HG02798 (cell line): ENCODE measurements around the gene TP53I3.
"Not testable (repeated sequence)": the region's sequence is repeated elsewhere in the genome, so short reads cannot be mapped to it uniquely, and the experiment has no call there.

Experiments
- ATAC-seq: cut with Tn5 transposase; IDR thresholded peaks from one replicate; pipeline ENCODE4 v1.9.1; 2021; ENCODE audit warnings: mild to moderate bottlenecking; ENCODE audit not compliant: unreplicated experiment, poor library complexity

TP53I3 gene

DNA sequence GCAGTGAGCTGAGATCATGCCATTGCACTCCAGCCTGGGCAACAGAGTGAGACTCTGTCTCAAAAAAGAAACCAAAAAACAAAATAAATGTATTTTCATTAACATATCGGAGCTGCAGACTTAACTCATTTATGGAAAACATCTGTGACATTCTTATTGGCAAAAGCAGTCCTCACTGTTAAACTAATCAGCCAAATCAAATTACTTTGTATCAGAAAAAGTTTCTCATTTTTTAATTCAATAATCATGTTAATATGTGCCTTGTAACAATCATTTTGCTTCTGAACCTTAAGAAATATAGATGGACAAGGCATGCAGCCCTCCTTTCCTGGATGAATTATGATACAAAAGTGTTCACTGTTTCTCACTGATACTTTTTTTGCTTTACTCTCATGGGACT is 18.0 kb upstream of the TP53I3 start:
- ATAC-seq, result no peak

DNA sequence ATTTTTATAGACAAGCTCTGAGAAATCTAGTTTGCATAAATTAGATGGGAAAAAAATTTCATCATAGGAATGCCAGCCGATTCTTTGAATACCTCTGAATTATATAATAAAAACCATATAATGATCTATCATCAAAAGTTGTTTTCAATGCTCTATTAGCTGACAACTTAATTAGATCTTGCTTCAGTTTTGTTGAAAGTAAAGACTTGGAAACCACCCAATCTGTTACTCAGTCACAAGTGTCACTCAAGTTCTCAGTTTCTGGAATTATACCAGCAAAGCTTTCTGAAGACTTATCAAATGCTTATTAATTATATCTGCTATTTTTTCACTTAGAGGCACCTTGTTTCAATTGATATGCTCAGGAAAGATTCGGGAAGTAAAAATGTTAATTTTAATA is 17.4 kb upstream of the TP53I3 start:
- ATAC-seq, result no peak

DNA sequence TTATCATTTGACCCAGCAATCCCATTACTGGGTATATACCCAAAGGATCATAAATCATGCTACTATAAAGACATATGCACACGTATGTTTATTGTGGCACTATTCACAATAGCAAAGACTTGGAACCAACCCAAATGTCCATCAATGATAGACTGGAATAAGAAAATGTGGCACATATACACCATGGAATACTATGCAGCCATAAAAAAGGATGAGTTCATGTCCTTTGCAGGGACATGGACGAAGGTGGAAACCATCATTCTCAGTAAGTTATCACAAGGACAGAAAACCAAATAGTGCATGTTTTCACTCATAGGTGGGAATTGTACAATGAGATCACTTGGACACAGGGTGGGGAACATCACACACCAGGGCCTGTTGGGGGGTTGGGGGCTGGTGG is 16.1 kb upstream of the TP53I3 start:
- ATAC-seq, result not testable (repeated sequence)

DNA sequence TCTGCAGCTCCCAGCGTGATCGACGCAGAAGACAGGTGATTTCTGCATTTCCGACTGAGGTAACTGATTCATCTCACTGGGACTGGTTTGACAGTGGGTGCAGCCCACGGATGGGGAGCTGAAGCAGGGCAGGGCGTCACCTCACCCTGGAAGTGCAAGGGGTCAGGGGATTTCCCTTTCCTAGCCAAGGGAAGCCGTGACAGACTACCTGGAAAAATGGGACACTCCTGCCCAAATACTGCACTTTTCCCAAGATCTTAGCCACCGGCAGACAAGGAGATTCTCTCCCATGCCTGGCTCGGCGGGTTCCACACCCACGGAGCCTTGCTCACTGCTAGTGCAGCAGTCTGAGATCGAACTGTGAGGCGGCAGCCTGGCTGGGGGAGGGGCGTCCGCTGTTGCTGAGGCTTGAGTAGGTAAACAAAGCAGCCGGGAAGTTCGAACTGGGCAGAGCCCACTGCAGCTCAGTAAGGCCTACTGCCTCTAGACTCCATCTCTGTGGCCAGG is 10.6 kb upstream of the TP53I3 start:
- not testable (repeated sequence) for ATAC-seq

DNA sequence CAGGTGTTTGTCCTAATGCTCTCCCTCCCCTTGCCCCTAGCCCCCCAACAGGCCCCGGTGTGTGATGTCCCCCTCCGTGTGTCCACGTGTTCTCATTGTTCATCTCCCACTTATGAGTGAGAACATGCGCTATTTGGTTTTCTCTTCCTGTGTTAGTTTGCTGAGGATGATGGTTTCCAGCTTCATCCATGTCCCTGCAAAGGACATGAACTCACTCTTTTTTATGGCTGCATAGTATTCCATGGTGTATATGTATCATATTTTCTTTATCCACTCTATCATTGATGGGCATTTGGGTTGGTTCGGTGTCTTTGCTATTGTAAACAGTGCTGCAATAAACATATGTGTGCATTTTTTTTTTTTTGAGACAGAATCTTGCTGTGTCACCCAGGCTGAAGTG is 8.6 kb upstream of the TP53I3 start:
- ATAC-seq, result not testable (repeated sequence)

DNA sequence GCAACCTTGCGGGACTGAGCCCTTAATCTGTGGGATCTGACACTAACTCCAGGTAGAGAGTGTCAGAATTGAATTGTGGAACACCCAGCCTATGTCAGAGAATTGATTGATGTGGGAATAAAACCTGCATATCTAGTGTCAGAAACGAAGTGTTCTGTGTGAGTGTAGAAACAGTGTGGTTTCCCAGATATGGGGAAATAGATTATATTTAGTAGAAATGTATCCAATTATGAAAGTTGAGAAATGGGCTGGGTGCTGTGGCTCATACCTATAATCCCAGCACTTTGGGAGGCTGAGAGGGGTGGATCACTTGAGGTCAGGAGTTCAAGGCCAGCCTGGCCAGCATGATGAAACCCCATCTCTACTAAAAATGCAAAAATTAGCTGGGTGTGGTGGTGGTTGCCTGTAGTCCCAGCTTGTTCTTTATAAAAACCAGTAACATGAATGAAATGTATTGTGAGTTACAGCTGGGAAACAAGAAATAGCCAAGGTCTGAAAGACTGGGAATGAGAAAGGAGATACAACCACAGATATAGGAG is 4.3 kb upstream of the TP53I3 start:
- ATAC-seq, result no peak

DNA sequence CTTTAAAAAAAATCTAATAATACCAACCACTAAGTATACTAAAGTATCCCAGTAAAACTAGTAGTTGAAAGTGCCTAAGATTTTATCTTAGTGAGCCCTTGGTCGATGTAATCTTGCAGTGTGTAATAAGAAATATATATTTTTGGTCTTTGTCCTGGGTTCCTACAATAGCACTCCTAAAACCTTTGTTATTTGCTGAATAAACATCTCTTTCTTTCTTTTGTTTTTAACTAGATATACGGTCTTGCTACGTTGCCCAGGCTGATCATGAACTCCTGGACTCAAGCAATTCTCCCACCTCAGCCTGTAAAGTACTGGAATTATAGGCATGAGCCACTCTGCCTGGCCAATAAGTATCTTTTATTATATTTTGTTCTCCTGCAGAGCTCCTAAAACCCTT is 2.4 kb upstream of the TP53I3 start:
- ATAC-seq, result no peak

DNA sequence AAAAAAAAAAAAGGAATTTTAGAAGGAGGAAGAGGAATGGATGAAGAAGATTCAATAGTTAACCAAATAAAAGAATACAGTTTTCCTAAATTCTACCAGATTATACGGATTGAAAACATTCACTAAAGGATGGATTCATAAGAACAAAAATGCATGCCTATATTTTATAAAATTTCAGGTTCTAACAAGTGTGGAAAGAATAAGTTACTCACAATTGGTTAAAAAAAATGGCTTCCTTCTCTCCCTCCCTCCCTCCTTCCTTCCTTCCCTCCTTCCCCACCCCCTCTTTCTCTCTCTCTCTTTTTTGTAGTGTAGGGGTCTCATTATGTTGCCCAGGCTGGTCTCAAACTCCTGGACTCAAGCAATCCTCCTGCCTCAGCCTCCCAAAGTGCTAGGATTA is 1.6 kb upstream of the TP53I3 start:
- ATAC-seq, result no peak

DNA sequence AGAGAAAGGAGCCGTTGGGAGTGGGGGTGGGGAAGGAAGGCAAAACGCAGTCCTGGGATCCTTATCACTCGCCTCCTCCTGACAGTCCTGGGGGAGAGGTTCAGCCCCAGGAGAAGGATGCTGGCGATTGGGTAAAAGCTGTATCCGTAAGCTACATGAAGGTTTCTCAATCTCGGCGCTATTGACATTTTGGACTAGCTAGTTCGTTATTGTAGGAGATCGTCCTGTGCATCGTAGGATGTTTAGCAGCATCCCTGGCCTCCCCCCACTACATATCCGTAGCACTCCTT is 511 bp upstream of the TP53I3 start:
- ATAC-seq, result no peak

DNA sequence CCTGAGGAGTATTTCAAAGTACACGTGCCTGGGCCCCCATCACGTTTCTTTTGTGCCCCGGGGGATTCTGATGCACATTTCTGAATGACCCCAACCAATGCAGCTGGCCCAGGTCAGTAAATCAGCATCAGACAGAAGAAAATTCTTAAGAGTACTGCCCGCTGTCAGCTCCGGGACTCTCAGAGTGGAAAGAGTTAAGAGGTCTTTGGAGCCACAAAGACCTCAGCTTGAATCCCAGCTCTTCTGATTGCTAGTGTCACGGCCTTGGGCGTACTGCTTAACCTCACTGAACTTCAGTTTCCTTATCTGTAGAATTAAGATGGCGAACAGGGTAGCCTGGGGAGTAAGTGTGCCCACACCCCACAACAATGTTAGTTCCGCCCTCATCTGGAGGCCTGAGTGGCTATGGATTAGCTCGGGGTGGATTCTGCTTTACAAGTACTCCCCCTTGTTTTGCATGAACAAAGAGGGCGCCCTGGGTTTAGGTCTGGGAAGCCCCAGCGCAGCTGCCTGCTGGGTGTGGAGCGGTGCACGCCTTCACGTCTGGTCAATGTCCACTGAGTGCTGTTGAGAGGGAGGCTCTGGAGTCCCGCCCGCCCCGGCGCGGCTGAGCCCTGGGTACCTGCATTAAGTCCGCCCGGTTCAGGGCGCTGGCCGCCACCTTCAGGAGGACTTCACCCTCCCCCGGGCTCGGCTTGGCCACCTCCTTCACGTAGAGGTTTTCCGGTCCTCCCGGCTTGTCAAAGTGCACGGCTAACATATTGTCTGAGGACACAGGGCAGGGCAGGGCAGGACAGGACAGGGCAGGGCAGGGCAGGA is 858 bp downstream of the TP53I3 start:
- peak; percentile 79 for ATAC-seq

DNA sequence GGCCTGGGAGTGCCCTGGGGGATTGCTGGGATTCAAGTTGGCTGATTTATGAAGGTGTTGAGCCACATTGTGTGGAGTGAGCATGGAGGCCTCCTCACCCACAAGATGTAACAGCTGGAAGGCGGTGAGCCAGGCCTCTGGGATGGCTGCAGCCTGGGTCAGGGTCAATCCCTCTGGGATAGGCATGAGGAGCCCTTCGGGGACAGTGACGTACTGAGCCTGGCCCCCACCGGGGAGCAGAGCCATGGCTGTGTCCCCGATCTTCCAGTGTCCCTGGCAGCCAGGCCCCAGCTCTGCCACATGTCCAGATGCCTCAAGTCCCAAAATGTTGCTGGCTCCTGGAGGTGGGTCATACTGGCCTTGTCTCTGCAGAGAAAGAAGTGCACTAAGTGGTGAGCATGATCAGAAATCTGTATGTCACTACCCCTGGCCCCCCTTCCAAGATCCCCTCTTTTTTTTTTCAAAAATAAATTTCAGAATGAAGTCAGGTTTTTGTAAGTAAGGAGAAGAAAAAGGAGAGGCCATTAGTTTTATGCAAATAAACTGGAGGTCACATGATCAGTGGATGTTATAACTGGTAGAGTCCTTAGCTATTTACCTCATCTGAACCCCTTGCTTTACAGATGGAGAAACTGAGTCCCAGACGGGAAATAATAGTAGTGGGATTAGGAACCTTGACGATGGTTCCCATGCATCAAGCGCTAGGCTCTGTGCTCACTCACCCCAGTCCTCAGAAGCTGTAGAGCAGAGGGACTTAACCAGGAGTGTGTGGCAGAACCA is 1.7 kb downstream of the TP53I3 start:
- ATAC-seq, result no peak

DNA sequence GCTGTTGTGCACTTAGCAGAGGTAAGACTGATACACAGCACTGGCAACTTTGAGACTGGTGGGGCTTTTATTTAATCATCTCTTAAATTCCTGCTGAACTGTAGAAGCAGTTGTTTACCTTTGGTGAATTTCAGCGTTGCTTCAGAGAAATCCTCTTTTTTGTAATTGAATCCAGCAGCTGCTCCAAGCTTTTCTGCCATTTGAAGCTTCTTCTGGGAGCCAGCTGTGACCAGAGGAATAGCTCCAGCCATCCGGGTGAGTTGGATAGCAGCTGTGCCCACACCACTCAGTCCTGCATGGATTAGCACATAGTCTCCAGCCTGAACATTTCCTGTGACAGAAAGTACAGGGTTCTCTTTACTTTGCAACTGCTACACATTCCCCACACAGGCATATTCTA is 3.9 kb downstream of the TP53I3 start:
- ATAC-seq, result no peak

DNA sequence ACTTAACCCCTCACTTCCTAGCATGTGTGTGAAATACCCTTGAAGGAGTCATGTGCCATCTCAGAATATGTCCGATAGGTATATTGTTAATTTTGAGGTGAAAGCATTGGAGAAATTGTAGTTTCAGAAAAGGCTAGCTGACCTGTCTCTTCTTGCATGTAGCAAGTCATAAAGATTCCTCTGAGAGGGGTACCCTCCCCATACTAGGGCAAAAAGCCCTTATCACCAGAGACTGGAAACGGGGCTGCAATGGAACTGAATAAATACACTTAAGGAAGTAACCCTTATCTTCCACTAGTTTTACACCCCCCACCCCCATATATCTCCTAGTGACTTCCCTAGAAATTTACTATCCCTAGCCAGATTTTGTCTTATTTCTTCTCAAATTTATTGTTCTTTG is 6.8 kb downstream of the TP53I3 start:
- no peak for ATAC-seq

DNA sequence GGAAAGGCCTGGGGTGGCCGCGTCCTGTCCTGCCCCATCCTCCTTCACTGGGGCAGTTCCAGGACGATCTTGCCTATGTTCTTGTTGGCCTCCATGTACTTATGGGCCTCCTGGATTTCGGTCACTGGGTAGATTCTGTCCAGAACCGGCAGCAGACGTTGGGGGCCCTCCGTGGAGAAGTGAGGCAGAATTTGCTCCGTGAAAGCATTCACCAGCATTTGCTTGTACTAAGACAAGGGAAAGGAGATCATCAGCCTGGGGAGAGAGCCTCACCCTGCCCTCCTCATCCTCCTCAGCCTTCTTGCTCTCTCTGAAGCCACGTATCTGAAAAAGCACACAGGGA is 7.1 kb downstream of the TP53I3 start:
- ATAC-seq, result no peak

DNA sequence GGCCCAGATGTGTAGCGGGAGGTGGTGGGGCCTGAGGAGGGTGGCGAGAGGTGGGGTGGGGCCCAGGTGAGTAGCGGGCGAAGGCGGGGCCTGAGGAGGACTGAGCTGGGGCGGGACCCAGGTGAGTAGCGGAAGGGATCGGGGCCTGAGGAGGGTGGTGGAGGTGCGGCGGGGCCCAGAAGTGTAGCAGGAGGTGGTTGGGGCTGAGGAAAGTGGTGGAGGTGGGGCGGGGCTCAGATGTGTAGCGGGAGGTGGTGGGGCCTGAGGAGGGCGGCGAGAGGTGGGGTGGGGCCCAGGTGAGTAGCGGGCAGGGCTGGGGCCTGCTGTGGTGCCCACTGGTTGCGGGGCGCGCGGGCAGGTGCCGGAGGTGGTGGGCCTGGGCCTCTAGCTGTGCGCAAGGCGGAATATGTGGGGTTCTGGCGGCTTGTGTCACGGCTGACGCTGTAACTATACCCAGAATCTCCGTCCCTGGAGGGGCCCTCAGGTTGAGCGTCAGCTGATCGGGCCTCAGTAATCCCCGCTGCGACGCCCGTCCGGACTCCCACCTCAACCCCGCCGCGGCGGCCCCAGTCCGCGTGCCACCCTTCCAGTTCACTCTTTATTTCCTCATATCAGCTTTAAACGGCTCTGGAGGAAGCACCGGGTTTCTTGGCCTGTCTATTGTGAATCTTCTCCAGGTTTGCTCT is 7.6 kb downstream of the TP53I3 start:
- peak; percentile 1 for ATAC-seq

DNA sequence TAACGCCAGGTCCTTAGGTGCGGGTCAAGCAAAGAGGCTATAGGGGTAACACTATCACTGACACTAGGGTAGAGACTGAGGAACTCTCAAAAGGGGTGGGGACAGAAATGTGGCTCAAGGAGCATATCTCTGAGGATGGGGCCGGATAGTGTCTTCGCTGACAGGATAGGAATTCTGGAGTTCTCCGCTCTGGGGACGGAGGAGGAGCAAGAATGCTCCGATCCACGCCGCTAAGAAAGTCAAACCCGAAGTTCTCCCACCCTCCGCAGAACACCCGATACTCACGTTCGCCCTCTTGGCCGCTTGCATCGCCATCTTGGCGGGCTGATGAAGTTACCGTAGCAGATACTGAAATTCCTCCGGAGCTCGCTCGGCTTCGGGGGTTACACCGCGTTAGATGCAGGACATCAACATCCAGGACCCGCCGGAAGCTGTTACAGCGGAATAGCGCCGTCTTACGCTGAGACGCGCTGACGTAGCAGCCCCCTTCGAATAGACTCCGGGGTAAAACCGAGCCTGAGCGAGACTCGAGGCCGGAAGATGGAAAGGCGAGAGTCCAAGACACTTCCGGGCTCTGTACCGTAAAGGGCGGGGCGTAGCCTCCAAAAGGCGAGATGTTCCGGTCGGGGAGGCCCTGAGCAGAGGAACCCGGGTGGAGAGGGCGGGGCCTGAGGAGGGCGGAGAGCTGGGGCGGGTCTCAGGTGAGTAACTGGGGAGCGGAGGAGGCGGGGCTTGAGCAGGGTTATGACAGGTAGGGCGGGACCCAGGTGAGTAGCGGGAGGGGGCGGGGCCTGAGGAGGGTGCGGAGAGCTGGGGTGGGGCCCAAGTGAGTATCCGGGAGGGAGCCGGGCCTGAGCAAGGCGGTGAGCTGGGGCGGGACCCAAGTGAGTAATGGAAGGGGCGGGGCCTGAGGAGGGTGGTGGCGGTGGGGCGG is 8.5 kb downstream of the TP53I3 start, which contains the start of gene SF3B6:
SF3B6 (minus strand) TSS at position 412 of the 934 bp plus-strand sequence; CDS start at position 315, 97 bp downstream.
- ATAC-seq, result peak; percentile 96

DNA sequence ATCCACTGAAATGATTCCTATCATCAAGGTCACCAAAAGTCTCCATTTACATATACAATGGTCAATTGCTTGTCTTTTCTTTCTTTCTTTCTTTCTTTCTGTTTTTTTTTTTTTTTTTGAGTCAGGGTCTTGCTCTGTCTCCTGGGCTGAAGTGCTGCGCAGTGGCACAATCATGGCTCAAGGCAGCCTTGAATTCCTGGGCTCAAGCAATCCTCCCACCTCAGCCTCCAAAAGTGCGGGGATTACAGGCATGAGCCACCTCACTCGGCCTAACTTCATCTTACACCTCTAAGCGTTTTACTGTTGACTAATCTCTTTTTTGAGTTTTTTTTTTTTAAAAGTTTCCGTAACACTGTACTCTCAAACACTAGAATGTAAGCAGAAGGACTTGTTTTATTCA is 9.4 kb downstream of the TP53I3 start:
- ATAC-seq, result no peak

DNA sequence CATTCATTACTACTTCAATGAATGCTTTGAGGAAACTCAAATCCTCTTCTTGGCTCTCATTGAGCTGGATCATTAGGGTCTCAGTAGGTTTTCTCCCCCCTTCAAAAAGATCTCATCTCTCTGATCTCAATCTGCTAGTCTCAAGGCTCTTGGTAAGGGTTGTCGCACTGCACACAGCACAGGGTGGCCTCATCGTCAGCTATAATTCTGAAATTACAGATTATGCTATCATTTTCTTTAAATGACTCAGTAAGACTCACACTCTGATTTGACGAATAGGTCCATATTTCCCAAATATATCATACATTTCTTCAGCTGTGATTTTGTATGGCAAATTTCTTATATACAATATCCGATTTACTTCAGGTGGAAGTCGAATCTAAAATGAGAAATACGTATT is 10.8 kb downstream of the TP53I3 start:
- no peak for ATAC-seq

DNA sequence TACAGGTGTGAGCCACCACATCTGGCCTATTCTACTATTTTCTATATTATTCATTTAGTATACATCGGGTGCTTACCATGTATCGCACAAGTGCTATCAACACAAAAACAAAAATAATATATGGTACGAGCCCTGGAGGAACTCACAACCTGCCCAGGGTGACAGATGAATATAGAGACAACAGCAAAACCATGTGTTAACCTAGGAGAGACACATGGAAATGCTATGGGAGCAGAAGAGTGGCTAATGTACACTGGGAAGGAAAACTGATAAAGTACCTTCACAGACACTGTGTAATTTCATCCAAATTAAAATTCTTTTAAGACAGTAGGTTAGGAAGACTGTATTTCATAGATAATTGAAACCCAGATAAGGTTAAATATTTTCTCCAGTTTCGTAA is 12.4 kb downstream of the TP53I3 start:
- no peak for ATAC-seq

DNA sequence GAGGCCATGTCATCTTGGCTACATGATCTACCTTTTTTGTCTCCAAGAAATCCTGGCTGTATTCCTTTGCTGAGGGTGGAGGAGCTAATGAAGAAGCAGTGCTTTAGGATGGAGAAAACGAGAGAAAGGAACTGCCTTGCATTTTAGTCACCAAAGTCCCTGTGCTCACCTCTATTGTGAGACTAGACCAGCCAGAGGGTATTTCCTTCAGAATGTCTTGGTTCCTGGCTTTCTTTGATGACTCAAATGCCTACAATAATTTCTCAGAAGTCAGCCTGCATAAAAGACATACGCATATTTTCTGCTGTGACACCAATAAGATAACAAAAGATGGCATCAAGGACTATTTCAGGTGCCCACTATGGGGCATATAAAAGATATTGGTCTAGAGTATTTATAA is 19.3 kb downstream of the TP53I3 start:
- ATAC-seq, result no peak
